Stimulated activated CD8-positive, alpha-beta memory T cell treated with anti-CD3 and anti-CD28 coated beads, Interleukin-2, amount 100 ng/mL, for 1 hour (primary cell): ENCODE measurements around the gene AFDN.

Experiments
- DNase-seq, 2 donors: peaks; one replicate each; pipeline ENCODE4 v3.0.0-alpha.2; 2020; ENCODE audit warnings: low read depth in 2 of 2

The AFDN gene

DNA sequence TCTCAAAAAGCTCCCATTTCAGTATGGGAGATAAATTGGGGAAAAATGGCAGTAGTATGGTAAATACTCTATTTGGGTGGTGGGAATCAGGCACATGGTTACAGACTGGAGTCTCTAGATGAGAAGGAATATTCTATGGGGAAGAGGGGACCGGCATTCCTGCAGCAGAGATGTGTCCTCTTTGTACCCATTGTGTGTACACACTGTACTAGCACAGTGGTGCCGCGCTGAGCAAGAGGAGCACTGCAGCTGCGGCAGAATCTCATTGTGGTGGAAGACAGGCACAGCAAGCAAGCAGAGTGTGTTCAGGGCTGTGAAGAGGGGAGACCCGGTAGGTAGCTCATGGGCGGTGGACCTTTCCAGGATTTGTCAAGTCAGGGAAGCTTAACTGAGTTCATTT lies 13.0 kb downstream of the AFDN start:
- DNase-seq, result no peak

- DNase-seq, result no peak
Observed at GRCh38 chr6:167840160-167840525, 13.4 kb downstream of the AFDN start.

GRCh38 chr6:167840526-167841179 lies 13.9 kb downstream of the AFDN start:
- DNase-seq, result no peak

- no peak for DNase-seq
Observed at GRCh38 chr6:167841981-167842380, 15.3 kb downstream of the AFDN start.

DNA sequence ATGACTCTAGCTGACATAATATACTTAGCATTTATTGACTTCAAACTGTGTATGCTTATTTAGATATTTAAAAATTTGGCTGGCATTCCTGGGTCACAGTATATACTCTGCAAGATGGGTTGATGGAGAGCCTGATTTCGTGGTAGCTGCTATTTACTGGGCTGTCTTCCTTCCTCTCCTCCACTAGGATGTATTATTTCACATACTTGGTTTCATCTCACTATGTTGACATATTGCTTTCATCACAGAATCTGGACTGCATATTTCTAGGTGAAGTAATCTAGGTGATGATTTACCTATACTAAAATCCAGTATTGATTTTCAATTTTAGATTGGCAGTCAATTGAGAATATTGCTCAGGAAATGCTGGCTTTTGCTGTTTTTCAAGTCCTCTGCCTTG lies 15.7 kb downstream of the AFDN start:
- no peak for DNase-seq

DNA sequence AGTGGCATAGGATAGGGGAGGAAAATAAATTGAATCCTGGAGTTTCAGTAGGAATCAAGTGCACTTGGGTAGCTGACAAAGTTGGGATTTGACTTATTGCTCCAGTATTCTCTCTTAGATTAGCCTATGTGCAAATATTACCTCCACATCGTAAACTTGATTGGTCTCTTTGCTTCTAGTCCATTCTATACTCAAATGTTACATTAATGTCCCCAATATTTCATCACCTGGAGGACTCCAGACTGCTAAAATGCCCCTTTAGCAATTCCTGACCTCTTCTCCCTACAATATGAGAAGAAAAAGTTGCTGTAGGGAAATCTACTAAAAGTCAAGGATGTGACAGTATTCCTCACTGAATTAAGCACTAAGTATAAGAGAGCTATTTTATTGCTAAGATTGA lies 16.3 kb downstream of the AFDN start:
- DNase-seq, result no peak

- no peak for DNase-seq
Observed at GRCh38 chr6:167845856-167846255, 19.1 kb downstream of the AFDN start.

DNA sequence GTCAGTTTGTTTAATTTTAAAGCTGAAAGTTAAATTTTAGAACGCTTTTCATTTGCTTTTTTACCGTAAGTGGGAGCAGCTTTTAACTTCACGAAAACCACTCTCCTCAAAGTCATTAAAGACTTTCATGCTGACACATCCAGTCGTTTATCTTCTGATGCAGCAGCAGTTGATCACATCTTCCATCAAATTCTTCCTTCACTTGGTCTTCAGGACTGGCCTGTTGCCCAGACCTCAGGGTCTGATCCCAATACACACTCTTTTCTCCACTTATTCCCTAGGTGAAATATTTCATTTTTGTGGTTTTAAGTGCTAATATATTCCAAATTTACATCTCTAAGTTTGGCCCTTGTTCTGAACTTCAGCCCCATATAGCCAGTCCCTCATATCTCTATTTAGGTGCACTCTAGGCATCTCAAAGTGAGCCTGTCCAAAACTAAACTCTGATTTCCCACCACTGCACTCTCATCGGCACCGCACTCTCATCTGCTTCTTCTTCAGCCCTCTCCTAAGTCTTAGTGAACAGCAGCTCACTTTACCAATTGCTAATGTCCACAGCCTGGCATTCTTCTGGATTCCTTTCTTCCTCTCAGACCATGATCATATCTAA lies 20.4 kb downstream of the AFDN start:
- DNase-seq, result no peak

DNA sequence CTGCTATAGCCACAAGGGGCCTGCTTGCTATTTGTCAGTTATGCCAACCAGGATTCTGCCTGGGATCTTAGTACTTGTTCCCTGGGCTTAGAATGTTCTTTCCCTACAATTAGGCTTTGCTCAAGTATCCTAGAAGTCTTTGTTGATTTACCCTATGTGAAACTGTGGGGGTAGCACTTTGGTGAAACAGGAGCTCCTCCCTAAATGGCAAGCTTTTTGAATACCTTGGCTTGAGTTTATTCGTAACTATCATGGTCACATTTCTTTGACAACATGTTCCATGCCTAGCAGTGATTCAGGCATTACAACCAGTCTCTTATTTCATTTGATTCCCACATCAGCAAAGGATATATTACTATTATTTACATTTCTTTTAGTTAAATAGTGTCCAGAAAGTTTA lies 21.2 kb downstream of the AFDN start:
- no peak for DNase-seq

GRCh38 chr6:167848783-167849182 lies 22.1 kb downstream of the AFDN start:
- DNase-seq, result no peak

- no peak for DNase-seq
Observed at GRCh38 chr6:167849846-167850459, 23.2 kb downstream of the AFDN start.

- no peak for DNase-seq
Observed at GRCh38 chr6:167850782-167851181, 24.1 kb downstream of the AFDN start.

DNA sequence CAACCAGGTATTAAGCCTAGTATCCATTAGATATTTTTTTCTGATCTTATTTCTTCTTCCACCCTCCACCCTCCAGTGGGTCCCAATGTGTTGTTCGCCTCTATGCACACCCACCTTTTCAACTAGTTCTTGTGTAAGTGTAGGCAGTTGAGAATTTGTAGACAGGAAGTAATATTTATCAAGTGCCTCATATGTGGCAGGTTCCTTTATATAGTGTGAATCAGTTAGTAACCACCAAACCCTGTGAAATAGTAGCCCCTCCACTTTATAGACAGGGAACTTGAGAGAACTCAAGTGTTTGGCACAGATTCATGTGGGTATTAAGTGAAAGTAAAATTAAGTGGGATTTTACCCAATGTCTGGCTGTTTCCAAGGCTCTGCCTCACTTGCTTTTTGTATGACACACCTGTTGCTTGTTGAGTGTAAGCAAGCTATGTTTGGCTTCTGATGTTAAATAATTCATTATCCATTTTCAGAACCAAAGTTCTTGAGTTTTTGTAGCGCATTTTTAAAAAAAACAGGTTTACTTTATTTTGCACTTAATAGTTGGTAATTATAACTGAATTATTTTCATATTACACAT lies 24.8 kb downstream of the AFDN start:
- no peak for DNase-seq

DNA sequence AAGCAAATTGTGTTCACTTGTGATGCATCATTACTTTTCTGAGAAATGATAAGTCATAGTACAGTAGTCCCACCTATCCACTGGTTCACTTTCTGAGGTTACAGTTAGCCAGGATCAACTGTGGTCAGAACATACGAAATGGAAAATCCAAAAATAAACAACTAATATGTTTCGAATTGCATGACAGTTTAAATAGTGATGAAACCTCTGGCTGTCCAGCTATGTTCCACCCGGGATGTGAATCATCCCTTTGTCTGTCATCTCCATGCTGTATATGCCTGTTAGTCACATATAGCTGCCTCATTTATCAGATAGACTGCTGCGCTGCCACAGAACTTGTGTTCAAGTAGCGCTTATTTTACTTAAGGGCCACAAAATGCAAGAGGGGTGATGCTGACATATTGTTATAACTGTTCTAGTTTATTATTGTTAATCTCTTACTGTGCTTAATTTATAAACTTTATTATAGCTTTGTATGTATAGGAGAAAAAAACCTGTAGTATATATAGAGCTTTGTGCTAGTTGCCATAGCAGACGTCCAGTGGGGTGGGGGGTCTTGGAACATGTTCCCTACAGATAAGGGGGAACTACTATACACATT lies 29.2 kb downstream of the AFDN start:
- DNase-seq, result no peak

DNA sequence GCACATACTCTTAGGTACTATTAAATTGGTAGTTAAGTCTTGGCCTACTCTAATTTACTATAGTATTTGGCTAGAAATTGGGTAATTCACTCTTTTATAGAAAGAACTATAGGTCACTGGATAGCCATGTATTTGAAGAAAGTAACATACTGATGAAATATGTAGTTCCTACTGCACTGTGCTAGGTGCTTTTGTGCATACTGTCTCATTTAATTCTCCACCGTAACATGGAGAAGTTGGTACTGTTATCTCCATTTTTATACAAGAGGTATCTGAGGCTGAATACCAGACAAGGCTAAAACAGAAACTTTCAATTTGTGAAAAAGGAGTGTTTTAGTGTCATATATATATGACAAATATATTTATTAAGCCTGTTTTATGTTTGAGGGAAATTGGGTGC lies 29.8 kb downstream of the AFDN start:
- no peak for DNase-seq

GRCh38 chr6:167856999-167857660 lies 30.4 kb downstream of the AFDN start:
- DNase-seq, result no peak

- DNase-seq, result no peak
Observed at GRCh38 chr6:167858086-167858591, 31.4 kb downstream of the AFDN start.

GRCh38 chr6:167858842-167859664 lies 32.3 kb downstream of the AFDN start:
- no peak for DNase-seq

- DNase-seq, result no peak
Observed at GRCh38 chr6:167860550-167861226, 34.0 kb downstream of the AFDN start.

DNA sequence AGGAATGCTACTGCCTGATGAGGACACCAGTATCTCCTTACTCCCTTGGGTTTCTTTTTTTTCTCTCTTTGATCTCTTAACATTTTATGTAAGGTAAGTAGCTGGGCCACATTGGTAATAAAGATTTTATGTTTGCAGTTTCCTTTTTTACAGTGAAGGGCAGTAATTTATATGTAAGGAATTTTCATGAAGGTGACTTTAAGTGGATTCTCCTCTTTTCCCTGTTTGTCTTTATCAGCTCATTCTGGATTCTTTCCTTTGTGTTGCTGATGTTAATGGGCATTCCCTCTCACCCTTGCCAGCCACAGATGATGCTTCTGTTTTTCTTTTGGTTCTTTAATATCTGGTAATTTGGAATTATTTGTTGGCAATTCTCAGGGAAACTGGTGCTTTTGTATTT lies 34.7 kb downstream of the AFDN start:
- no peak for DNase-seq

DNA sequence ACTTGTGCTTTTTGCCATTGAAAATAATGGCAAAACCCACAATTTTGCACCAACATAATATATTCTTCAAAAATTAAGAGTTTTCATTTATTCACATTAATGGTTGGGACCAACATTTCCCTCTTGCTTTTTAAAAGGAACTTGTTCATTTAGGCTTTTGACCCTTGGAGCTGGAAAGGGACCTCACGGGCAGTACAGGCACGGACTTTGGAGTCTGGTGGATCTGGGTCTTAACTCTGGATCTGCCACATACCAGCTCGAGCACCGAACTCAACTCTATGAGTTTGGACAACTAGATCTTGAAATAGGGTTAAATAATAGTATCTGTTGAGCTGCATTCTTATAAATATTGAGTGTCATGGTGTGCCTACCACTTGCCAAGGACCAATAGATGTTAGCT lies 37.2 kb downstream of the AFDN start:
- DNase-seq, result no peak
